ENCODE data around the gene RPS27L. TPM values are rescaled to one million over a fixed set of nuclear protein-coding genes. Genes with fewer than 3 reads are reported as not detected.

Gene RPS27L
- total RNA-seq, 2 experiments from 2014 or later = 117 to 143 TPM

DNA sequence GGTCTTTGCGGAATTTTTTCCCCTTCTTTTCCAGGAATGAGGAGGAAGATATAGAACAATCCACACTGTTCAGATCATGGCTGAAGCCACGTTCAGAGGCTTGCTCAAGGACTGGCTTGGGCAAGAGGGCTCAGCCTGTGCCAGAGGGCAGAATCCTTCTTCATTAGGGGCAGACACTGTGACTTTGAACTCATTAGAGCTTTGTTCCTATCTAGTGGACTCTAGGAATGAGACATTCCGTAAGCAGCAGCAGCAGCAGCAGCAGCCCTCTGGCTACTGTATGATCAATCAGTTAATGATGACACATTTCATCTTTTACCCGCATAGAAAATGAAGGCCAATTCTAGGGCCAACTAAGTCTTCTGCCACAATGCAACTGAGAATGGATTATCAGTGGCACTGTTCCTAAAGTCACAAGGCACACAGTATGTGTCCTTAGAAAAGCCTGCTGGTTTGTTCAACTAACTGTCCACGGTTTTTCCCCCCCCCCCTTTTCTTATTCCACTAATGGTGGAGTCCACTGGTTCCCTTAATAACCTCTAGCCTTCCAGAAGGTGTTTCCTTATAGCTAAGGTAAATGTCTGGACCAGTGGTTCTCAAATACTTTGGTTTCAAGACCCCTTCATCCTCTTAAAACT lies 30.4 kb upstream of the RPS27L start:
- ChIA-PET CTCF (no interaction called here), POLR2A (no interaction called here)
- Mint-ChIP-seq H3K4me3 (no peak overlapping the region), H3K9me3 (ENCODE audit: low read depth) (no peaks in the 10 kb centered on the region), H3K36me3 (ENCODE audit: low read depth) (peaks cover 23% of the 10 kb centered on the region), H3K27me3 (no peaks in the 10 kb centered on the region), H3K4me1 (peaks cover 24% of the 10 kb centered on the region), H3K27ac (no peak overlapping the region)
- DNase-seq (no peak), ATAC-seq (no peak)
- intact Hi-C loops (cut with DNase I, micrococcal nuclease) = loop anchor here (1.0 to 10.0 kb wide), 4 partner anchors 10 to 907 kb away; partner anchors contain the start of genes CIAO2A (in 2 of the 2), RPS27L (in 1 of the 2) and SNX1 (in 1 of the 2)

GRCh38 chr15:63186065-63186464 lies 28.8 kb upstream of the RPS27L start:
- Mint-ChIP-seq H3K4me1 (peaks cover 8% of the 10 kb centered on the region), H3K4me3 (no peak overlapping the region), H3K9me3 (ENCODE audit: low read depth) (no peaks in the 10 kb centered on the region), H3K27me3 (no peaks in the 10 kb centered on the region), H3K36me3 (ENCODE audit: low read depth) (peaks cover 11% of the 10 kb centered on the region), H3K27ac (no peak overlapping the region)
- ChIA-PET POLR2A (interaction anchor here (0.6 to 0.7 kb wide), 2 partner anchors 24 to 25 kb away, joined by 3 to 5 read pairs; no protein-coding TSS in a partner anchor), CTCF (no interaction called here)
- DNase-seq = no peak
- intact Hi-C loops (cut with DNase I, micrococcal nuclease) = loop anchor here in 1 of 2 experiments (10.0 kb wide), 1 partner anchor 909 kb away; the partner anchor contains the start of genes CIAO2A and SNX1
- no peak for ATAC-seq

- no peak for DNase-seq
- no peaks in the 10 kb centered on the region for H3K9me3 Mint-ChIP-seq (ENCODE audit: low read depth)
- no peak overlapping the region for H3K4me3 Mint-ChIP-seq
- CTCF ChIA-PET = interaction anchor here (0.6 kb wide), 1 partner anchor 8 kb away, joined by 3 read pairs; no protein-coding TSS in a partner anchor
- intact Hi-C loops (cut with DNase I, micrococcal nuclease) = loop anchor here in 1 of 2 experiments (10.0 kb wide), 1 partner anchor 910 kb away; the partner anchor contains the start of genes CIAO2A and SNX1
- H3K4me1 Mint-ChIP-seq = peaks cover 8% of the 10 kb centered on the region
- H3K27me3 Mint-ChIP-seq = no peaks in the 10 kb centered on the region
- H3K27ac Mint-ChIP-seq = no peak overlapping the region
- POLR2A ChIA-PET = interaction anchor here (0.6 kb wide), 1 partner anchor 23 kb away, joined by 3 read pairs; no protein-coding TSS in a partner anchor
- H3K36me3 Mint-ChIP-seq (ENCODE audit: low read depth) = peaks cover 2% of the 10 kb centered on the region
- ATAC-seq = no peak
These were observed 27.9 kb upstream of the RPS27L start for GRCh38 chr15:63185206-63185605.

GRCh38 chr15:63181648-63182047 lies 24.4 kb upstream of the RPS27L start:
- Mint-ChIP-seq H3K27ac (no peak overlapping the region), H3K4me3 (no peak overlapping the region), H3K9me3 (ENCODE audit: low read depth) (no peaks in the 10 kb centered on the region), H3K27me3 (no peaks in the 10 kb centered on the region), H3K36me3 (ENCODE audit: low read depth) (no peaks in the 10 kb centered on the region), H3K4me1 (peaks cover 16% of the 10 kb centered on the region)
- ATAC-seq = no peak
- ChIA-PET POLR2A (interaction anchor here (0.6 kb wide), 1 partner anchor 73 kb away, joined by 3 read pairs; no protein-coding TSS in a partner anchor), CTCF (interaction anchor here (2.2 kb wide), 1 partner anchor 133 kb away, joined by 7 read pairs; no protein-coding TSS in a partner anchor)
- DNase-seq = no peak
- intact Hi-C loops (cut with DNase I, micrococcal nuclease) = loop anchor here in 1 of 2 experiments (10.0 kb wide), 1 partner anchor 913 kb away; the partner anchor contains the start of genes CIAO2A and SNX1

GRCh38 chr15:63180746-63181145 lies 23.5 kb upstream of the RPS27L start:
- Mint-ChIP-seq H3K4me3 (no peak overlapping the region), H3K36me3 (ENCODE audit: low read depth) (no peaks in the 10 kb centered on the region), H3K9me3 (ENCODE audit: low read depth) (no peaks in the 10 kb centered on the region), H3K4me1 (peaks cover 21% of the 10 kb centered on the region), H3K27me3 (no peaks in the 10 kb centered on the region), H3K27ac (no peak overlapping the region)
- intact Hi-C loops (cut with DNase I, micrococcal nuclease) = loop anchor here in 1 of 2 experiments (10.0 kb wide), 1 partner anchor 914 kb away; the partner anchor contains the start of genes CIAO2A and SNX1
- ChIA-PET POLR2A (no interaction called here), CTCF (interaction anchor here (0.8 to 2.2 kb wide), 2 partner anchors 16 to 132 kb away, joined by 3 to 7 read pairs; no protein-coding TSS in a partner anchor)
- no peak for DNase-seq
- no peak for ATAC-seq

GRCh38 chr15:63178034-63178433 lies 20.8 kb upstream of the RPS27L start:
- intact Hi-C loops (cut with DNase I, micrococcal nuclease) = no loop called here
- Mint-ChIP-seq H3K36me3 (ENCODE audit: low read depth) (no peaks in the 10 kb centered on the region), H3K27ac (peak overlapping the region; percentile 37), H3K4me3 (no peak overlapping the region), H3K9me3 (ENCODE audit: low read depth) (no peaks in the 10 kb centered on the region), H3K4me1 (peaks cover 21% of the 10 kb centered on the region), H3K27me3 (no peaks in the 10 kb centered on the region)
- DNase-seq = no peak
- ChIA-PET CTCF (interaction anchor here (0.7 to 1.4 kb wide), 3 partner anchors 12 to 33 kb away, joined by 3 read pairs; no protein-coding TSS in a partner anchor), POLR2A (no interaction called here)
- no peak for ATAC-seq

GRCh38 chr15:63176302-63176701 lies 19.0 kb upstream of the RPS27L start:
- ChIA-PET CTCF (interaction anchor here (2.6 kb wide), 1 partner anchor 15 kb away, joined by 14 read pairs; no protein-coding TSS in a partner anchor), POLR2A (no interaction called here)
- Mint-ChIP-seq H3K27me3 (no peaks in the 10 kb centered on the region), H3K9me3 (ENCODE audit: low read depth) (no peaks in the 10 kb centered on the region), H3K4me3 (no peak overlapping the region), H3K27ac (no peak overlapping the region), H3K4me1 (peaks cover 21% of the 10 kb centered on the region), H3K36me3 (ENCODE audit: low read depth) (no peaks in the 10 kb centered on the region)
- DNase-seq (no peak), ATAC-seq (no peak)
- intact Hi-C loops (cut with DNase I, micrococcal nuclease) = no loop called here

- Mint-ChIP-seq H3K9me3 (ENCODE audit: low read depth) (no peaks in the 10 kb centered on the region), H3K36me3 (ENCODE audit: low read depth) (no peaks in the 10 kb centered on the region), H3K4me3 (no peak overlapping the region), H3K27ac (no peak overlapping the region), H3K4me1 (peaks cover 18% of the 10 kb centered on the region), H3K27me3 (no peaks in the 10 kb centered on the region)
- ATAC-seq (no peak), DNase-seq (no peak)
- ChIA-PET CTCF (no interaction called here), POLR2A (interaction anchor here (0.6 kb wide), 1 partner anchor 74 kb away, joined by 3 read pairs; no protein-coding TSS in a partner anchor)
- intact Hi-C loops (cut with DNase I, micrococcal nuclease) = no loop called here
These were observed 15.7 kb upstream of the RPS27L start for GRCh38 chr15:63172851-63173451.

GRCh38 chr15:63172376-63172775 lies 15.1 kb upstream of the RPS27L start:
- no peak overlapping the region for H3K4me3 Mint-ChIP-seq
- no peaks in the 10 kb centered on the region for H3K36me3 Mint-ChIP-seq (ENCODE audit: low read depth)
- peaks cover 12% of the 10 kb centered on the region for H3K4me1 Mint-ChIP-seq
- no peaks in the 10 kb centered on the region for H3K27me3 Mint-ChIP-seq
- CTCF ChIA-PET = no interaction called here
- DNase-seq (no peak), ATAC-seq (no peak)
- no peaks in the 10 kb centered on the region for H3K9me3 Mint-ChIP-seq (ENCODE audit: low read depth)
- intact Hi-C loops (cut with DNase I, micrococcal nuclease) = no loop called here
- POLR2A ChIA-PET = interaction anchor here (0.6 kb wide), 1 partner anchor 75 kb away, joined by 3 read pairs; no protein-coding TSS in a partner anchor
- peak overlapping the region; percentile 16 for H3K27ac Mint-ChIP-seq

- intact Hi-C loops (cut with DNase I, micrococcal nuclease) = loop anchor here in 1 of 2 experiments (5.0 kb wide), 1 partner anchor 233 kb away; no protein-coding TSS in a partner anchor
- H3K27ac Mint-ChIP-seq = no peak overlapping the region
- ChIA-PET POLR2A (no interaction called here), CTCF (no interaction called here)
- H3K27me3 Mint-ChIP-seq = no peaks in the 10 kb centered on the region
- H3K4me3 Mint-ChIP-seq = no peak overlapping the region
- H3K9me3 Mint-ChIP-seq (ENCODE audit: low read depth) = no peaks in the 10 kb centered on the region
- DNase-seq = no peak
- H3K4me1 Mint-ChIP-seq = peaks cover 4% of the 10 kb centered on the region
- no peak for ATAC-seq
- no peaks in the 10 kb centered on the region for H3K36me3 Mint-ChIP-seq (ENCODE audit: low read depth)
These were observed 12.5 kb upstream of the RPS27L start for GRCh38 chr15:63169788-63170187.

- ATAC-seq (no peak), DNase-seq (no peak)
- H3K27me3 Mint-ChIP-seq = no peaks in the 10 kb centered on the region
- H3K4me1 Mint-ChIP-seq = peaks cover 4% of the 10 kb centered on the region
- H3K36me3 Mint-ChIP-seq (ENCODE audit: low read depth) = no peaks in the 10 kb centered on the region
- intact Hi-C loops (cut with DNase I, micrococcal nuclease) = loop anchor here in 1 of 2 experiments (5.0 kb wide), 1 partner anchor 236 kb away; no protein-coding TSS in a partner anchor
- no peak overlapping the region for H3K27ac Mint-ChIP-seq
- ChIA-PET POLR2A (no interaction called here), CTCF (interaction anchor here (0.6 to 1.2 kb wide), 9 partner anchors 8 to 345 kb away, joined by 3 to 5 read pairs (median 3); partner anchors contain the start of gene RAB8B)
- no peak overlapping the region for H3K4me3 Mint-ChIP-seq
- no peaks in the 10 kb centered on the region for H3K9me3 Mint-ChIP-seq (ENCODE audit: low read depth)
These were observed 8.9 kb upstream of the RPS27L start for GRCh38 chr15:63166219-63166618.

Measured in activated CD4-positive, alpha-beta T cell treated with anti-CD3 and anti-CD28 coated beads for 36 hours (primary cell).